GM21367 (cell line): ENCODE measurements around the gene GNAL.
"Not testable (repeated sequence)": the region's sequence is repeated elsewhere in the genome, so short reads cannot be mapped to it uniquely, and the experiment has no call there.

Experiments used
- ATAC-seq: cut with Tn5 transposase; IDR thresholded peaks from one replicate; pipeline ENCODE4 v1.9.1; 2021; ENCODE audit not compliant: unreplicated experiment

Gene GNAL

DNA sequence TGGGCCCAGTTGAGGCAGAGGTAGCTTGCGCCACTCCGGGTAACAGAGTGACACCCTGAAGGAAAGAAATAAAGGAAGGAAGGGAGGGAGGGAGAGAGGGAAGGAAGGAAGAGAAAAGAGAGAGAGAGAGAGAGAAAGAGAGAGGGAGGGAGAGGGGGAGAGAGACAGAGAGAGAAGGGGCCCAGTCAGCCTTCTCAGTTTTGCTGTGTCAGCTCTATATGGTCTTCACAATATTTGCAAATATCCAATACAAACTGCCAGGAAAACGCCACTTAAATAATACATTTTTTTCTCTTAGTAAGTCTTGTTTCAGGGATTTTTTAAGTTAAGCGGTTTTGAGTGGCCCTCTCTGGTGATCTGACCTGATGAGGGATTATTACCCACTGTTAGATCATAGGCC, 156.6 kb downstream of the GNAL start:
- no peak for ATAC-seq

DNA sequence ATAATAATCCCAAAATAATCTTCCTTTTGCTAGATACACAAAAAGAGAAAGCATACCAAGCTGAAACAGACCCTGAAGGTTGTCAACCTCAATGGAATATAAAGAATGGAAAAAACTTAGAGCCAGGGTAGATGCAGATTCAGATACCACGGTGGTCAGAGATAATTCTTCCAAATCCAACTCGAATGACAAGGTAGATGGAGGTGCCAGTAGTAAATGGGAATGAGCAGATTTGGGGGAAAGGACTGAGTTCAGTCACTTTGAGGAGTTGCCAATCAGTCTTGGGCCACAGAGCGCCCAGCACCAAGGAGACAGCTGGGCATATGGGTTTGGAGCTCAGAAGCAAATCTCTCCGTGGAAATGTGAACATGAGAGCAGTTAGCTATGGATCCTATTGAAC, 158.7 kb downstream of the GNAL start:
- ATAC-seq = no peak

GRCh38 chr18:11849279-11849678, 160.2 kb downstream of the GNAL start:
- ATAC-seq = no peak

GRCh38 chr18:11849841-11850634, 161.0 kb downstream of the GNAL start:
- no peak for ATAC-seq

- ATAC-seq = peak; percentile 17
Measured at GRCh38 chr18:11850821-11851145, 161.7 kb downstream of the GNAL start.

DNA sequence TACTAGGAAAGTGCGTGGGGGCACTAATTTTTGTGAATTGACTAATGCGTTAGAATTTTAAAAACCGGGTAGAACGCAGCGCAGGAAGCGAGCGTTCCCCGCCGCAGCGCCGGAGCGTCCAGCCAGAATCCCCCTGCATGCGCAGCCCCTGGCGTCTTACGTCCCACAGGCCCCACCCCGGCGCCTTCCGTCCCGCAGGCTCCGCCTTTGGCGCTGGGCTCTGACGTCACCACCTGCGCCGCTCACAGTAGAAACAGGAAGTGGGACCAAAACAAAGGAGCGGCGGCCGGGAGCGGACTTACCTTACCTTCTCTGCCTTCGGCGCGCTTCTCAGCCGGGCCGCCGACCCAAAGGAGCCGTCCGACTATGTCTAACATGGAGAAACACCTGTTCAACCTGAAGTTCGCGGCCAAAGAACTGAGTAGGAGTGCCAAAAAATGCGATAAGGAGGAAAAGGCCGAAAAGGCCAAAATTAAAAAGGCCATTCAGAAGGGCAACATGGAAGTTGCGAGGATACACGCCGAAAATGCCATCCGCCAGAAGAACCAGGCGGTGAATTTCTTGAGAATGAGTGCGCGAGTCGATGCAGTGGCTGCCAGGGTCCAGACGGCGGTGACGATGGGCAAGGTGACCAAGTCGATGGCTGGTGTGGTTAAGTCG, 162.2 kb downstream of the GNAL start, which contains the start of gene CHMP1B:
CHMP1B (plus strand) TSS at position 268 of the 660 bp plus-strand sequence; CDS start at position 367, 99 bp downstream.
- peak; percentile 87 for ATAC-seq

- no peak for ATAC-seq
Measured at GRCh38 chr18:11851806-11852337, 162.8 kb downstream of the GNAL start.

GRCh38 chr18:11854554-11854953, 165.5 kb downstream of the GNAL start:
- not testable (repeated sequence) for ATAC-seq

GRCh38 chr18:11857177-11857887, 168.3 kb downstream of the GNAL start:
- ATAC-seq = no peak

DNA sequence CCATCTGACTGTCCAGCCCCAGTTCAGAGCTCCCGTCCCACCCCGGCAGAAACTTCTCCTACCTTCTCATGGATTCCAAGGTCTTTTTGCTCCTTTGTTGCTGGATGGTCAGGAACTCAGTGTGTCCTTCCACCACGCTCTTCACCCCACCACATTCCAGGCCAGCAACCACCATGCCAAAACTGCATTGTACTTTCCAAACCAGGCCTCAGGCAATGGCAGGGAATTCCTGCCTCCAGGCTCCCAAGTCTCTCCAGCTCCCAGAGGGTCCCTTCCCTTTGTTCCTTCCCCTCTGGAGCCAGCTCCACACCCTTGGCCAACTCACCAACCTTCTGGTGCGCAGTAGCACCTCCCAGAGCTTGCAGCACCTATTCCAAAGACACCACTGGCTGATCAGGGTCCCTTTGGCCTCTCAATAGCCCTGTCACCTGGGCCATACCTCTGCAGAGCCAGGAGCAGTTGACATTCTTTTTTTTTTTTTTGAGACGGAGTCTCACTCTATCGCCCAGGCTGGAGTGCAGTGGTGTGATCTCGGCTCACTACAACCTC, 170.3 kb downstream of the GNAL start:
- ATAC-seq = no peak

DNA sequence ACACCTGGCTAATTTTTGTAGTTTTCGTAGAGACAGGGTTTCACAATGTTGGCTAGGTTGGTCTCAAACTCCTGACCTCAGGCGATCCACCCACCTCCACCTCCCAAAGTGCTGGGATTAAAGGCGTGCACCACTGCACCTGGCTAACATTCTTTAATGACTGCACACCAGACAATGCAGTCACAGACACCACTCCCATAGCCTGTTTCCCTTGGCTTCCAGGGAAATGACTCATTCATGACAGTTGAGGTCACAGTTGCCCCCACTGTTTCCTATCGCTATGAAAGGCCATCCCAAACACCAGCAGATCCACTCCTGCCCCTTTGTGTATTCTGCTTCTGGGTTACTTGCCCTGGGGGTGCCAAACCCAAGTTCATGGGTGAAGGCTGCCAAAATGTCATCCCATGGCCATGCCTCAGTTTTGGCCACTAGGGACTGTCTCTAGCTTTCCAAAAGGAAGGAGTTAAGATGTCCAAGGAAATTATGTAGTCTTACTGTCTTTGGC, 170.9 kb downstream of the GNAL start:
- ATAC-seq = no peak

DNA sequence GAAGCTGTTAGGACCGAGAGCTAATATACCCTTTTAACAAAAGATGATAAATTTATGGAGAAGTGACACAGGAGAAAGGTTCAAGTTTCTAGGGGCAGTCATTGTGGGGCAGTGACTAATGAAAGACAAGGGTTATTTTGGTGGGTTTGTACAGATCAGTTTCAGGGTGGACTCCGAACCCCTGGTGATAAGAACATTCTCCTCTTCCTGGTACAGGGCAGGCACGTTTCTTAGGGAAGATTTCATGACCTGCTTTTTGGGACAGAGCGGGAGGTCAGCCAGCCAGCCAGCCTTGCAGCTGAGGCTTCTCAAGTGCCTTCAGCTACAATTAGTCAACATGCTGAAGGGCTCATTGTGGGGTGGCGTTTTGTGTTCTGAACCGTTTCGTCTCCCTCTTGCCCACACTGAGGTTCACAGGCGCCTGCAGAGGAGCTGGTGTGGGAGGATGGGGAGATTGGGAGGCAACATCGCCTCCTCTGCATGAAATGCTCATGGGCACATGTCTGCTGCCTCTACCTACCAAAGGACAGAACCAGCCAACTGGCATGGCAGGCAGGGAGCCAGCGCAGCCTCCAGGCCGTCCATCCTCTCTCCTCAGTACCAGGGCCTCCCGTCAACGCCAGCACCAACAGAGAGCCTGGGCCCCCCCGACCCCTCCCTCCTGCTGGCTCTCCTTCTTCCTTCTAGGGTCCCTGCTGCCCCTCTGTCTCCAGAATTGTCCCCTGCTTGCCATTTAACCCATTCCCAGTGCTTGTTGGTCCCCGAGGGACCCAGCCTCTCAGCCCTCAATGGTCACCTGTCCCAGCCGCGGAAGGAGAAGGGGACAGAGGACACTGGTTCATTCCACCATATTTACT, 171.8 kb downstream of the GNAL start:
- ATAC-seq = no peak

- no peak for ATAC-seq
Measured at GRCh38 chr18:11861583-11862288, 172.7 kb downstream of the GNAL start.

DNA sequence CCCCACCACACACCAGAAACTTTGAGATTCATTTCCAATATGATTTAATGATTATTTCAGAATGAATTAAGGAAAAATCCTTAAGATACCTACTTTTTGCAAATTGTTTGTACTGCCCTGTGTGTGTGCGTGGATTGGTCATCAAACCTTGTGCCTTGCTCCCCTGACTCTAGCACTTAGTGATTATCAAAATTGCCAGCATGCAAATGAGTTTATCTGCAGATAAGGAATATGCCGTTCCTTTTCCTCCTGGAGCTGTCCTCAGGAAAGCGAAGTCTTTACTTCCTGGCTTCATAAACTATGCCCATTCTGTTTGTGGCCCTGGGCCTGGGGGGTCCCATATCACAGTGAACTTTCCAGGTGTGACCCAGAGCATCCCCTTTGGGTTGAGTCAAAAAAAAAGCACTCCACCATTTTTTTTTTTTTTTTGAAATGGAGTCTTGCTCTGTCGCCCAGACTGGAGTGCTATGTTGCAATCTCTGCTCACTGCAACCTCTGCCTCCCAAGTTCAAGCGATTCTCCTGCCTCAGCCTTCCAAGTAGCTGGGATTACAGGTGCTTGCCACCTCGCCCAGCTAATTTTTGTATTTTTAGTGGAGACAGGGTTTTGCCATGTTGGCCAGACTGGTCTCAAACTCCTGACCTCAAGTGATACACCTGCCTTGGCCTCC, 173.5 kb downstream of the GNAL start:
- ATAC-seq = no peak

GRCh38 chr18:11864471-11864870, 175.4 kb downstream of the GNAL start:
- ATAC-seq = no peak

DNA sequence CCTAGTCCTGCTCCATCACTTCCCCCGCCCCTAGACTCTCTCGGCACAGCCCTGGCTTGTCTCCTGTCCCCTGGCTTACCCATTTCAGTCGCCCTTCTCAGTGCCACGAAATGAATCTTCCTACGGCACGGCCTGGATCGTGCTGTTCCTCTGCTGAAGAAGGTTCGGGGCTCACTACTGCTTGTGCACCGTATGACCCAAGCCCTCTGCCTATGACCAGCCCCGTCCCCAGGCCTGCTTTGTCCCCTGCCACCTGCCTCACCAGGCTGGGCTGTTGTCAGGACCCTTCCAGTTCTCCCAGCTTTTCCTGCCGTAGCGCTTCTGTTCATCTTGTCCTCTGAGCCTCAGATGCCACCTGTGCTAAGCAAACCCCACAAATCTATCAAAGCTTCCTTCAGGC, 176.0 kb downstream of the GNAL start:
- ATAC-seq = no peak

DNA sequence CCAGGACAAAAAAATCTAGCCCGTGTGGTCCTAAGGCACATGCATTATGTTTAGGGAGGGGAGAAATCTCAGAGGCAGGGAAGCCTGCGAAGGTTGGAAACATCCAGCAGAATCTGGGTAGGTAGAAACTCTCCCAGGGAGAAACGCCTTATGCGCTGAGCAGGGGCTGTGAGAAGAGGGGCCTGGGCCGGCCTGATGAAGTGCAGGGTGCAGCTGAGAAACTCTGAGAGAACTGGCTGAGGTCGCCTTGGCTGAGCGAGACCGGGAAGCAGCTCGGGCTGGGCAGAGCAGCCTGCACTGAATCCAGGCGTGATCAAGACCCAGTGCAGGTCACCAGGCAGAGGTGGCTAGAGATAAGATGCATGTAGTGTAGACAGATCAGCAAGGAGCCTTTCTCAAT, 177.3 kb downstream of the GNAL start:
- no peak for ATAC-seq

- no peak for ATAC-seq
Measured at GRCh38 chr18:11866764-11867163, 177.7 kb downstream of the GNAL start.

GRCh38 chr18:11868230-11868629, 179.2 kb downstream of the GNAL start:
- ATAC-seq = no peak
